ENCODE data around the gene NFE2L3. TPM values are rescaled to one million over a fixed set of nuclear protein-coding genes. Genes with fewer than 3 reads are reported as not detected.

Gene NFE2L3
- total and polyA plus RNA-seq, 2 of the 8 experiments (the other 6 are each of a cell fraction or from before 2014, with no cell fraction given), result 64.9 to 76.5 TPM

DNA sequence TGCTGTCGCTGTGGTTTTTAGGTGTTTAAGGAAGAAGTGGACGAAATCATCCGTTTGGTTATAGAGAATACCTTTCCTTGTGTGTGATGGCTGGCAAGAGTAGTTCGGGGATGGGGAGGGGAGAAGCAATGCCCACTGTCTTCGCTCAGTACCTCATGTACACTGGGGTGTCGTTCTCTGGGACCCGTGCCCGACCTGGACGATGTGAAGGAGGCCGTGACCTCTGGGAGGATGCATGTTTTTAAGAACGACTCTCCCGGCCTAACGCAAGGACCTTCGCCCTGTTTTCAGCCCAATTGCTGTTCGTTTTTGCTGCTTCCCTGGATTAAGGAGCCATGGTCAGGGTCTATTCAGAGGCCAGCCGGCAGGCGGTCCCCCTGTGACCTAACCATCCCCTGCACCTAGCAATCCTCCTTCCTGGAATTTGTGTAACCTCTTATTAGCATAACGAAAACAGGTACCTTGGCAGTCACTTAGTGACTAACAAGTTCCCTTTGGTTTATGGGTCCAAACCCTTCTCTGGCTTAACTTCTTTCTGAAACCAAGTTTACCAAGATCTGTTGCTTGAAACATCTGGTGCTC is 1.3 kb downstream of the NFE2L3 start (continued):
- TF ChIP-seq, protein P1, sequence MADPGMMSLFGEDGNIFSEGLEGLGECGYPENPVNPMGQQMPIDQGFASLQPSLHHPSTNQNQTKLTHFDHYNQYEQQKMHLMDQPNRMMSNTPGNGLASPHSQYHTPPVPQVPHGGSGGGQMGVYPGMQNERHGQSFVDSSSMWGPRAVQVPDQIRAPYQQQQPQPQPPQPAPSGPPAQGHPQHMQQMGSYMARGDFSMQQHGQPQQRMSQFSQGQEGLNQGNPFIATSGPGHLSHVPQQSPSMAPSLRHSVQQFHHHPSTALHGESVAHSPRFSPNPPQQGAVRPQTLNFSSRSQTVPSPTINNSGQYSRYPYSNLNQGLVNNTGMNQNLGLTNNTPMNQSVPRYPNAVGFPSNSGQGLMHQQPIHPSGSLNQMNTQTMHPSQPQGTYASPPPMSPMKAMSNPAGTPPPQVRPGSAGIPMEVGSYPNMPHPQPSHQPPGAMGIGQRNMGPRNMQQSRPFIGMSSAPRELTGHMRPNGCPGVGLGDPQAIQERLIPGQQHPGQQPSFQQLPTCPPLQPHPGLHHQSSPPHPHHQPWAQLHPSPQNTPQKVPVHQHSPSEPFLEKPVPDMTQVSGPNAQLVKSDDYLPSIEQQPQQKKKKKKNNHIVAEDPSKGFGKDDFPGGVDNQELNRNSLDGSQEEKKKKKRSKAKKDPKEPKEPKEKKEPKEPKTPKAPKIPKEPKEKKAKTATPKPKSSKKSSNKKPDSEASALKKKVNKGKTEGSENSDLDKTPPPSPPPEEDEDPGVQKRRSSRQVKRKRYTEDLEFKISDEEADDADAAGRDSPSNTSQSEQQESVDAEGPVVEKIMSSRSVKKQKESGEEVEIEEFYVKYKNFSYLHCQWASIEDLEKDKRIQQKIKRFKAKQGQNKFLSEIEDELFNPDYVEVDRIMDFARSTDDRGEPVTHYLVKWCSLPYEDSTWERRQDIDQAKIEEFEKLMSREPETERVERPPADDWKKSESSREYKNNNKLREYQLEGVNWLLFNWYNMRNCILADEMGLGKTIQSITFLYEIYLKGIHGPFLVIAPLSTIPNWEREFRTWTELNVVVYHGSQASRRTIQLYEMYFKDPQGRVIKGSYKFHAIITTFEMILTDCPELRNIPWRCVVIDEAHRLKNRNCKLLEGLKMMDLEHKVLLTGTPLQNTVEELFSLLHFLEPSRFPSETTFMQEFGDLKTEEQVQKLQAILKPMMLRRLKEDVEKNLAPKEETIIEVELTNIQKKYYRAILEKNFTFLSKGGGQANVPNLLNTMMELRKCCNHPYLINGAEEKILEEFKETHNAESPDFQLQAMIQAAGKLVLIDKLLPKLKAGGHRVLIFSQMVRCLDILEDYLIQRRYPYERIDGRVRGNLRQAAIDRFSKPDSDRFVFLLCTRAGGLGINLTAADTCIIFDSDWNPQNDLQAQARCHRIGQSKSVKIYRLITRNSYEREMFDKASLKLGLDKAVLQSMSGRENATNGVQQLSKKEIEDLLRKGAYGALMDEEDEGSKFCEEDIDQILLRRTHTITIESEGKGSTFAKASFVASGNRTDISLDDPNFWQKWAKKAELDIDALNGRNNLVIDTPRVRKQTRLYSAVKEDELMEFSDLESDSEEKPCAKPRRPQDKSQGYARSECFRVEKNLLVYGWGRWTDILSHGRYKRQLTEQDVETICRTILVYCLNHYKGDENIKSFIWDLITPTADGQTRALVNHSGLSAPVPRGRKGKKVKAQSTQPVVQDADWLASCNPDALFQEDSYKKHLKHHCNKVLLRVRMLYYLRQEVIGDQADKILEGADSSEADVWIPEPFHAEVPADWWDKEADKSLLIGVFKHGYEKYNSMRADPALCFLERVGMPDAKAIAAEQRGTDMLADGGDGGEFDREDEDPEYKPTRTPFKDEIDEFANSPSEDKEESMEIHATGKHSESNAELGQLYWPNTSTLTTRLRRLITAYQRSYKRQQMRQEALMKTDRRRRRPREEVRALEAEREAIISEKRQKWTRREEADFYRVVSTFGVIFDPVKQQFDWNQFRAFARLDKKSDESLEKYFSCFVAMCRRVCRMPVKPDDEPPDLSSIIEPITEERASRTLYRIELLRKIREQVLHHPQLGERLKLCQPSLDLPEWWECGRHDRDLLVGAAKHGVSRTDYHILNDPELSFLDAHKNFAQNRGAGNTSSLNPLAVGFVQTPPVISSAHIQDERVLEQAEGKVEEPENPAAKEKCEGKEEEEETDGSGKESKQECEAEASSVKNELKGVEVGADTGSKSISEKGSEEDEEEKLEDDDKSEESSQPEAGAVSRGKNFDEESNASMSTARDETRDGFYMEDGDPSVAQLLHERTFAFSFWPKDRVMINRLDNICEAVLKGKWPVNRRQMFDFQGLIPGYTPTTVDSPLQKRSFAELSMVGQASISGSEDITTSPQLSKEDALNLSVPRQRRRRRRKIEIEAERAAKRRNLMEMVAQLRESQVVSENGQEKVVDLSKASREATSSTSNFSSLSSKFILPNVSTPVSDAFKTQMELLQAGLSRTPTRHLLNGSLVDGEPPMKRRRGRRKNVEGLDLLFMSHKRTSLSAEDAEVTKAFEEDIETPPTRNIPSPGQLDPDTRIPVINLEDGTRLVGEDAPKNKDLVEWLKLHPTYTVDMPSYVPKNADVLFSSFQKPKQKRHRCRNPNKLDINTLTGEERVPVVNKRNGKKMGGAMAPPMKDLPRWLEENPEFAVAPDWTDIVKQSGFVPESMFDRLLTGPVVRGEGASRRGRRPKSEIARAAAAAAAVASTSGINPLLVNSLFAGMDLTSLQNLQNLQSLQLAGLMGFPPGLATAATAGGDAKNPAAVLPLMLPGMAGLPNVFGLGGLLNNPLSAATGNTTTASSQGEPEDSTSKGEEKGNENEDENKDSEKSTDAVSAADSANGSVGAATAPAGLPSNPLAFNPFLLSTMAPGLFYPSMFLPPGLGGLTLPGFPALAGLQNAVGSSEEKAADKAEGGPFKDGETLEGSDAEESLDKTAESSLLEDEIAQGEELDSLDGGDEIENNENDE (IDR thresholded peaks at IDR 0.05; ENCODE audit: insufficient replicate concordance, low read length), result no peak
- TF ChIP-seq TEAD4 (IDR thresholded peaks at IDR 0.05; ENCODE audit: low read depth, low read length), result peak; percentile 73; the same call in 1 of the 2 replicates
- TF ChIP-seq RNF2 (IDR thresholded peaks at IDR 0.05; ENCODE audit: borderline replicate concordance, low read depth, low read length, missing control alignments, poor library complexity, severe bottlenecking), result no peak
- no peak for TF ChIP-seq PHF8 (conservative IDR thresholded peaks at IDR 0.05; ENCODE audit: low read depth, low read length)
- TF ChIP-seq SIN3A (conservative IDR thresholded peaks at IDR 0.05 in 1 of 2, IDR thresholded peaks at IDR 0.05 in 1 of 2; ENCODE audit: low read depth in 1 of 2, low read length in 2 of 2), result no peak; a peak in 2 of 4 replicates
- TF ChIP-seq RAD21 (IDR thresholded peaks at IDR 0.05 in 1 of 2, conservative IDR thresholded peaks at IDR 0.05 in 1 of 2; ENCODE audit: low read depth in 2 of 2, low read length in 2 of 2), result peak in 1 of 2 experiments; percentile 13; a peak in 1 of 4 replicates
- TF ChIP-seq, protein P2, sequence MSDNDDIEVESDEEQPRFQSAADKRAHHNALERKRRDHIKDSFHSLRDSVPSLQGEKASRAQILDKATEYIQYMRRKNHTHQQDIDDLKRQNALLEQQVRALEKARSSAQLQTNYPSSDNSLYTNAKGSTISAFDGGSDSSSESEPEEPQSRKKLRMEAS (IDR thresholded peaks at IDR 0.05), result no peak
